K562 (cell line): ENCODE measurements around the gene PPP1R3E. TPM values are rescaled to one million over a fixed set of nuclear protein-coding genes. Genes with fewer than 3 reads are reported as not detected.

Experiments
- ARNT ChIP-seq, 2 experiments: fragments of 450-650 bp; IDR thresholded peaks; 2 replicates each; pipeline ENCODE4 v1.6.1; 2016; ENCODE audit warnings: mild to moderate bottlenecking in 1 of 2
- BRD9 ChIP-seq: fragments of 450-650 bp; IDR thresholded peaks from 2 replicates; pipeline ENCODE4 v1.6.1; 2018; ENCODE audit warnings: low read depth; ENCODE audit not compliant: partially characterized antibody
- CCNT2 ChIP-seq: IDR thresholded peaks from 2 replicates; pipeline ENCODE4 v1.6.1; 2011; ENCODE audit warnings: borderline replicate concordance, low read depth, mild to moderate bottlenecking, moderate library complexity, mixed read lengths, low read length; ENCODE audit not compliant: insufficient read length; ENCODE audit errors: extremely low read depth
- CTBP1 ChIP-seq: fragments of 450-650 bp; IDR thresholded peaks from 2 replicates; pipeline ENCODE4 v1.6.1; 2016; ENCODE audit warnings: borderline replicate concordance
- GTF2F1 ChIP-seq: IDR thresholded peaks from 2 replicates; pipeline ENCODE4 v1.6.1; 2011; ENCODE audit warnings: low read depth, low read length, improper control_type of control experiment
- HDAC6 ChIP-seq: IDR thresholded peaks from 2 replicates; pipeline ENCODE4 v1.6.1; 2012; ENCODE audit warnings: low read depth, mild to moderate bottlenecking, control low read depth, inconsistent platforms, low read length, moderate library complexity
- HOMEZ ChIP-seq: fragments of 250-450 bp; sonication (Bioruptor Pico); IDR thresholded peaks from 2 replicates; pipeline ENCODE4 v1.4.0; 2020; ENCODE audit warnings: mild to moderate bottlenecking, moderate library complexity
- IRF1 ChIP-seq: sonication (generic); formaldehyde crosslinking; IDR thresholded peaks from 2 replicates; pipeline ENCODE4 v1.8.0; 2022; ENCODE audit warnings: missing genetic modification reagents, mild to moderate bottlenecking, borderline replicate concordance
- L3MBTL2 ChIP-seq: fragments of 450-650 bp; IDR thresholded peaks from 2 replicates; pipeline ENCODE4 v1.6.1; 2016; ENCODE audit warnings: mild to moderate bottlenecking, moderate library complexity
- MECOM ChIP-seq: fragments of 250-450 bp; sonication (Bioruptor Pico); IDR thresholded peaks from 2 replicates; pipeline ENCODE4 v1.8.0; 2022; ENCODE audit warnings: inconsistent platforms
- MTF1 ChIP-seq: fragments of 250-450 bp; sonication (Bioruptor Pico); IDR thresholded peaks from 2 replicates; pipeline ENCODE4 v1.9.0; 2021; ENCODE audit warnings: moderate library complexity, mild to moderate bottlenecking, inconsistent platforms, borderline replicate concordance
- NFIX ChIP-seq: fragments of 250-450 bp; sonication (Bioruptor Pico); IDR thresholded peaks from 2 replicates; pipeline ENCODE4 v1.4.0; 2020; ENCODE audit warnings: low read depth, mild to moderate bottlenecking, moderate library complexity
- SIN3A ChIP-seq, 2 experiments: fragments of 150-350 bp in 1 of 2; IDR thresholded peaks; 2 replicates each; pipeline ENCODE4 v1.6.1; 2011 to 2016; ENCODE audit warnings: borderline replicate concordance in 2 of 2, low read depth in 2 of 2, low read length in 2 of 2, mild to moderate bottlenecking in 2 of 2, moderate library complexity in 2 of 2; ENCODE audit not compliant: control insufficient read depth in 1 of 2
- SMAD2 ChIP-seq: fragments of 150-350 bp; IDR thresholded peaks from 2 replicates; pipeline ENCODE4 v1.6.1; 2014; ENCODE audit warnings: low read depth, mild to moderate bottlenecking, low read length
- SMARCA4 ChIP-seq: fragments of 450-650 bp; IDR thresholded peaks from 2 replicates; pipeline ENCODE4 v1.6.1; 2016
- TEAD2 ChIP-seq: fragments of 450-650 bp; IDR thresholded peaks from 2 replicates; pipeline ENCODE4 v1.6.1; 2016; ENCODE audit warnings: missing genetic modification characterization, control low read depth, missing compliant biosample characterization
- TGIF2 ChIP-seq: sonication (generic); formaldehyde crosslinking; IDR thresholded peaks from 2 replicates; pipeline ENCODE4 v1.8.1; 2022; ENCODE audit warnings: mild to moderate bottlenecking, missing genetic modification reagents, moderate library complexity
- USF1 ChIP-seq: sonication (generic); formaldehyde crosslinking; IDR thresholded peaks from 2 replicates; pipeline ENCODE4 v1.9.0; 2022; ENCODE audit warnings: mild to moderate bottlenecking, missing genetic modification reagents
- ZNF212 ChIP-seq: fragments of 450-650 bp; formaldehyde crosslinking; IDR thresholded peaks from 2 replicates; pipeline ENCODE4 v1.4.0; 2020; ENCODE audit warnings: mild to moderate bottlenecking
- ZNF253 ChIP-seq: fragments of 250-450 bp; sonication (Bioruptor Pico); conservative IDR thresholded peaks from 2 replicates; pipeline ENCODE4 v1.6.1; 2021; ENCODE audit warnings: mild to moderate bottlenecking
- ZNF274 ChIP-seq: IDR thresholded peaks from 2 replicates; pipeline ENCODE4 v1.6.1; 2011; ENCODE audit warnings: low read depth, mild to moderate bottlenecking, low read length, moderate library complexity, borderline replicate concordance
- polyA plus RNA-seq, 8 experiments: library from polyadenylated mRNA; depleted of rRNA in 4 of 8; stranded (reverse) in 5 of 8; unstranded in 3 of 8; fragments of >200 nt; fragmentation: Nextera tagmentation in 2 of 8; fragmentation: Illumina TruSeq in 1 of 8; extraction: Ambion mirVana in 2 of 8; extraction: Trizol in 1 of 8; gene quantifications; 2 replicates each; pipeline versions ENCODE4 v1.2.1 to v1.2.3, GENCODE V29; 2011 to 2014; ENCODE audit warnings: inconsistent platforms in 1 of 8, missing spikeins in 1 of 8
- total RNA-seq, 7 experiments: library from RNA; depleted of rRNA in 6 of 7; stranded (reverse); fragments of >200 nt in 6 of 7; fragmentation: Illumina TruSeq in 2 of 7; extraction: Trizol in 2 of 7; gene quantifications; 2 replicates each; pipeline versions ENCODE4 v1.2.1 to v1.2.3, GENCODE V29; 2011 to 2021; ENCODE audit warnings: low replicate concordance in 1 of 7
- TF ChIP-seq, protein P1 (sequence below): fragments of 450-650 bp; formaldehyde crosslinking; IDR thresholded peaks from 2 replicates; pipeline ENCODE4 v1.4.0; 2020; ENCODE audit warnings: mild to moderate bottlenecking, moderate library complexity
- TF ChIP-seq, protein P2 (sequence below), 2 experiments: fragments of 450-650 bp; IDR thresholded peaks; 2 replicates each; pipeline ENCODE4 v1.6.1; 2016

Gene PPP1R3E
- total and polyA plus RNA-seq, 9 of the 15 experiments (the other 6 are each of a cell fraction or from before 2014, with no cell fraction given), result 3.2 to 18.4 (median 7.6) TPM

DNA sequence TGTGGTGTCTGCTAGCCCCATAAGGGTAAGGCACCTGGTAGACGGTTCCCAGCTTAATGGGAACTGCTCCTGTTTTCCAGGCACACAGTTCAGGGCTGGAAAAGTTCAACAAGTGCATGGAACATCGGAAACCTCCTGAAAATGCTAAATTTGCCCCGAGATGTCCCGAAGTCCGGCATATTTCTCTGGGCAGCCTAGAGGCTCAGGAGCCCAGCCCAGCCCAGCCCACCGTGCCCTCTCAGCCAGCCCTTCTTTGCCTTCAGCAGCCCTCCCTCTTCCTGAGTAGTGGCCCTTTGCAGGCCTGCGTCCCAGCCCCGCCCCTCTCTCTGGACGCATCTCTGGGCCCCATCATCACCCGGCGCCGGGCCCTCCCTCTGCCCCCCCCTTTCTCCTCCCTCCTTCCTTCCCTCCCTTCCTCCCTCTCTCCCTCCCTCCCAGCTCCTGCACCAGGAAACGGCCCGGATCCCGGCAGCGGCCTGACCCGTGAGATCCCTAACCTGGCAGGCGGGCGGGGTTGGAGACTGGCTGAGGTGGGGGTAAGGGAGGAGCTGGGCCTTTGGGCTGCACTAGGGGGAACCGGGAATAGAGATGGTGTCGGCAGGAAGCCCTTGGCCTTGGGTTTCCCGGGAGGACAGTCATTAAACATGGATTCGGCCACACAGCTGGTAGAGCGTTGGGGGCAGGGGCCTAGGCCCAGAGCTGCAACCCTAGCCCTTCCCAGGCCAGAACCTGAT lies 3.9 kb upstream of the PPP1R3E start, which contains the start of gene BCL2L2 (continued):
- TF ChIP-seq NFIX (CRISPR knock-in tag) (no peak), USF1 (no peak), SMARCA4 (no peak), MECOM (CRISPR knock-in tag) (no peak), L3MBTL2 (no peak), HOMEZ (no peak), IRF1 (CRISPR knock-in tag) (no peak), TGIF2 (no peak), GTF2F1 (no peak), SMAD2 (no peak), CCNT2 (no peak), ZNF253 (no peak), HDAC6 (no peak), ZNF212 (CRISPR knock-in tag) (no peak), ARNT (IDR thresholded peaks at IDR 0.05) (peak in 1 of 2 experiments; percentile 35; a peak in 1 of 4 replicates), BRD9 (no peak), SIN3A (IDR thresholded peaks at IDR 0.05; ENCODE audit: borderline replicate concordance in 2 of 2, control insufficient read depth in 1 of 2, low read depth in 2 of 2, low read length in 2 of 2) (peak; percentile 82 to 93; a peak in 3 of 4 replicates), ZNF274 (no peak), TEAD2 (tag) (no peak), CTBP1 (peak; percentile 55), MTF1 (CRISPR knock-in tag) (no peak)
- TF ChIP-seq, protein P1, sequence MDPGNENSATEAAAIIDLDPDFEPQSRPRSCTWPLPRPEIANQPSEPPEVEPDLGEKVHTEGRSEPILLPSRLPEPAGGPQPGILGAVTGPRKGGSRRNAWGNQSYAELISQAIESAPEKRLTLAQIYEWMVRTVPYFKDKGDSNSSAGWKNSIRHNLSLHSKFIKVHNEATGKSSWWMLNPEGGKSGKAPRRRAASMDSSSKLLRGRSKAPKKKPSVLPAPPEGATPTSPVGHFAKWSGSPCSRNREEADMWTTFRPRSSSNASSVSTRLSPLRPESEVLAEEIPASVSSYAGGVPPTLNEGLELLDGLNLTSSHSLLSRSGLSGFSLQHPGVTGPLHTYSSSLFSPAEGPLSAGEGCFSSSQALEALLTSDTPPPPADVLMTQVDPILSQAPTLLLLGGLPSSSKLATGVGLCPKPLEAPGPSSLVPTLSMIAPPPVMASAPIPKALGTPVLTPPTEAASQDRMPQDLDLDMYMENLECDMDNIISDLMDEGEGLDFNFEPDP, result no peak
- TF ChIP-seq, protein P2, sequence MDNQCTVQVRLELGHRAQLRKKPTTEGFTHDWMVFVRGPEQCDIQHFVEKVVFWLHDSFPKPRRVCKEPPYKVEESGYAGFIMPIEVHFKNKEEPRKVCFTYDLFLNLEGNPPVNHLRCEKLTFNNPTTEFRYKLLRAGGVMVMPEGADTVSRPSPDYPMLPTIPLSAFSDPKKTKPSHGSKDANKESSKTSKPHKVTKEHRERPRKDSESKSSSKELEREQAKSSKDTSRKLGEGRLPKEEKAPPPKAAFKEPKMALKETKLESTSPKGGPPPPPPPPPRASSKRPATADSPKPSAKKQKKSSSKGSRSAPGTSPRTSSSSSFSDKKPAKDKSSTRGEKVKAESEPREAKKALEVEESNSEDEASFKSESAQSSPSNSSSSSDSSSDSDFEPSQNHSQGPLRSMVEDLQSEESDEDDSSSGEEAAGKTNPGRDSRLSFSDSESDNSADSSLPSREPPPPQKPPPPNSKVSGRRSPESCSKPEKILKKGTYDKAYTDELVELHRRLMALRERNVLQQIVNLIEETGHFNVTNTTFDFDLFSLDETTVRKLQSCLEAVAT (IDR thresholded peaks at IDR 0.05), result peak in 1 of 2 experiments; percentile 97; a peak in 2 of 4 replicates
